A549 treated with CpdA at 1 μM for 4 hours (cell line): ENCODE data around the gene PCDHB2. TPM values are rescaled to one million over a fixed set of nuclear protein-coding genes. Genes with fewer than 3 reads are reported as not detected.

Experiments
- total RNA-seq: library from RNA; stranded (reverse); fragments of 200-300 nt; extraction: Qiagen RNA extraction; gene quantifications from 5 replicates; pipeline ENCODE4 v1.2.3, GENCODE V29; 2022; ENCODE audit warnings: low read depth

Gene PCDHB2
- total RNA-seq = 2.7 to 5.4 TPM (median 3.7 TPM) in 5 replicates

GRCh38 chr5:141094481-141095262, at the start of gene PCDHB2:
Gene PCDHB2 (plus strand): TSS chr5:141094615. CDS start chr5:141094791, 176 bp downstream.

GRCh38 chr5:141050622-141051520, 43.5 kb upstream of the PCDHB2 start, which contains the start of gene PCDHB1:
Gene PCDHB1 (plus strand): TSS chr5:141051374. CDS start chr5:141051471, 97 bp downstream.

GRCh38 chr5:141100243-141100805, 5.9 kb downstream of the PCDHB2 start, which contains the start of gene PCDHB3:
Gene PCDHB3 (plus strand): TSS chr5:141100473. CDS start chr5:141100650, 177 bp downstream.

GRCh38 chr5:141121563-141121962, 27.1 kb downstream of the PCDHB2 start, which contains the start of gene PCDHB4:
Gene PCDHB4 (plus strand): TSS chr5:141121818. CDS start chr5:141121999, 181 bp downstream.

GRCh38 chr5:141135030-141135717, 40.8 kb downstream of the PCDHB2 start, which contains the start of gene PCDHB5:
Gene PCDHB5 (plus strand): TSS chr5:141135206. CDS start chr5:141135435, 229 bp downstream.

Other genes starting within 250 kb of the PCDHB2 start
- not detected in 5 replicates for gene PCDHA9, start 246.2 kb upstream of the PCDHB2 start, total RNA-seq
- gene PCDHA10, start 238.7 kb upstream of the PCDHB2 start, total RNA-seq = 0.01 to 0.02 TPM in 2 of 5 replicates, not detected in the others
- 0.12 to 0.43 TPM (median 0.18 TPM) in 5 replicates for gene PCDHA11, start 225.7 kb upstream of the PCDHB2 start, total RNA-seq
- 2.5 to 2.9 TPM (median 2.5 TPM) in 5 replicates for gene PCDHA12, start 219.3 kb upstream of the PCDHB2 start, total RNA-seq
- gene PCDHA13, start 212.5 kb upstream of the PCDHB2 start, total RNA-seq = 0.06 to 0.10 TPM (median 0.07 TPM) in 4 of 5 replicates, not detected in the other
- 1.1 to 1.4 TPM (median 1.2 TPM) in 5 replicates for gene PCDHAC1, start 168.3 kb upstream of the PCDHB2 start, total RNA-seq
- 2.3 to 4.8 TPM (median 2.6 TPM) in 5 replicates for gene PCDHAC2, start 128.1 kb upstream of the PCDHB2 start, total RNA-seq
- gene PCDHB1, start 43.2 kb upstream of the PCDHB2 start, total RNA-seq = not detected in 5 replicates
- gene PCDHB3, start 5.9 kb downstream of the PCDHB2 start, total RNA-seq = 0.02 to 0.06 TPM (median 0.05 TPM) in 3 of 5 replicates, not detected in the others
- gene PCDHB4, start 27.2 kb downstream of the PCDHB2 start, total RNA-seq = 0.03 to 0.09 TPM (median 0.06 TPM) in 4 of 5 replicates, not detected in the other
- gene PCDHB5, start 40.6 kb downstream of the PCDHB2 start, total RNA-seq = 1.2 to 1.9 TPM (median 1.5 TPM) in 5 replicates
- 0.89 to 1.2 TPM (median 1.1 TPM) in 5 replicates for gene PCDHB6, start 55.4 kb downstream of the PCDHB2 start, total RNA-seq
- 0.01 TPM in 1 of 5 replicates, not detected in the others for gene PCDHB7, start 78.0 kb downstream of the PCDHB2 start, total RNA-seq
- 0.24 to 0.42 TPM (median 0.37 TPM) in 5 replicates for gene PCDHB8, start 83.2 kb downstream of the PCDHB2 start, total RNA-seq
- gene PCDHB16, start 87.8 kb downstream of the PCDHB2 start, total RNA-seq = 0.05 to 0.10 TPM (median 0.08 TPM) in 4 of 5 replicates, not detected in the other
- gene PCDHB9, start 92.5 kb downstream of the PCDHB2 start, total RNA-seq = 0.01 to 0.03 TPM in 2 of 5 replicates, not detected in the others
- gene PCDHB10, start 97.7 kb downstream of the PCDHB2 start, total RNA-seq = 0.03 to 0.06 TPM in 2 of 5 replicates, not detected in the others
- gene PCDHB11, start 105.0 kb downstream of the PCDHB2 start, total RNA-seq = 0.06 to 0.14 TPM (median 0.09 TPM) in 5 replicates
- 0.07 TPM in 1 of 5 replicates, not detected in the others for gene PCDHB12, start 114.1 kb downstream of the PCDHB2 start, total RNA-seq
- gene PCDHB13, start 119.3 kb downstream of the PCDHB2 start, total RNA-seq = 0.02 to 0.08 TPM (median 0.07 TPM) in 5 replicates
- 0.06 to 0.13 TPM (median 0.09 TPM) in 5 replicates for gene PCDHB14, start 128.7 kb downstream of the PCDHB2 start, total RNA-seq
- 0.05 to 0.07 TPM (median 0.06 TPM) in 4 of 5 replicates, not detected in the other for gene PCDHB15, start 150.8 kb downstream of the PCDHB2 start, total RNA-seq
- not detected in 5 replicates for gene SLC25A2, start 209.4 kb downstream of the PCDHB2 start, total RNA-seq
- gene TAF7, start 226.2 kb downstream of the PCDHB2 start, total RNA-seq = 66.8 to 81.4 TPM (median 74.0 TPM) in 5 replicates
- gene PCDHGA1, start 235.9 kb downstream of the PCDHB2 start, total RNA-seq = 0.27 to 0.49 TPM (median 0.31 TPM) in 5 replicates
- gene PCDHGA2, start 244.1 kb downstream of the PCDHB2 start, total RNA-seq = 0.44 to 0.73 TPM (median 0.59 TPM) in 5 replicates
- 0.05 to 0.09 TPM in 2 of 5 replicates, not detected in the others for gene PCDHGA3, start 249.2 kb downstream of the PCDHB2 start, total RNA-seq